ENCODE results near the gene ZSWIM4. TPM values are rescaled to one million over a fixed set of nuclear protein-coding genes. Genes with fewer than 3 reads are reported as not detected.

The ZSWIM4 gene
- polyA plus RNA-seq, 1 of the 3 experiments (the other 2 are of a cell fraction): 4.7 TPM

- 0 out of 2 replicates have a peak, but pooled peaks have one; percentile 29 for TF ChIP-seq ZBTB33 (IDR thresholded peaks at IDR 0.05; ENCODE audit: borderline replicate concordance, low read depth)
- TF ChIP-seq NFIC (IDR thresholded peaks at IDR 0.05; ENCODE audit: borderline replicate concordance): peak; percentile 88
- peak; percentile 98 for TF ChIP-seq TCF12 (IDR thresholded peaks at IDR 0.05)
- TF ChIP-seq RAD21 (IDR thresholded peaks at IDR 0.05; ENCODE audit: low read length): no peak; the same call in 1 of the 2 replicates
- peak; percentile 80 for TF ChIP-seq YY1 (IDR thresholded peaks at IDR 0.05; ENCODE audit: low read depth)
- peak; percentile 72 for TF ChIP-seq GABPA (IDR thresholded peaks at IDR 0.05; ENCODE audit: low read depth)
- peak; percentile 57 for TF ChIP-seq POLR2AphosphoS5 (IDR thresholded peaks at IDR 0.05; ENCODE audit: low read depth, low read length)
- peak; percentile 80 to 86 for TF ChIP-seq EP300 (IDR thresholded peaks at IDR 0.05; ENCODE audit: borderline replicate concordance in 1 of 2, low read depth in 1 of 2, low read length in 1 of 2)
- TF ChIP-seq FOXM1 (IDR thresholded peaks at IDR 0.05; ENCODE audit: low read depth): 0 out of 2 replicates have a peak, but pooled peaks have one; percentile 47
- TF ChIP-seq FOXJ3 (CRISPR knock-in tag; IDR thresholded peaks at IDR 0.05): peak; percentile 68; the same call in 1 of the 2 replicates
- peak; percentile 18; the same call in 1 of the 2 replicates for TF ChIP-seq ELF1 (IDR thresholded peaks at IDR 0.05)
- TF ChIP-seq TAF1 (IDR thresholded peaks at IDR 0.05; ENCODE audit: borderline replicate concordance, low read depth, low read length): peak; percentile 83; the same call in 1 of the 2 replicates
- no peak for TF ChIP-seq EZH2phosphoT487 (IDR thresholded peaks at IDR 0.05; ENCODE audit: borderline replicate concordance, low read depth)
- TF ChIP-seq GATA2 (CRISPR knock-in tag; IDR thresholded peaks at IDR 0.05): no peak
- no peak for TF ChIP-seq CTCF (IDR thresholded peaks at IDR 0.05)
- TF ChIP-seq MXI1 (IDR thresholded peaks at IDR 0.05; ENCODE audit: low read depth, low read length): peak; percentile 56
- TF ChIP-seq USF2 (IDR thresholded peaks at IDR 0.05; ENCODE audit: borderline replicate concordance, low read depth, low read length): no peak
- TF ChIP-seq RCOR1 (IDR thresholded peaks at IDR 0.05; ENCODE audit: low read length): peak; percentile 49
- no peak for TF ChIP-seq IRF3 (IDR thresholded peaks at IDR 0.05; ENCODE audit: low read depth, low read length)
- peak; percentile 62 for TF ChIP-seq TEAD4 (IDR thresholded peaks at IDR 0.05; ENCODE audit: borderline replicate concordance, insufficient read depth)
- TF ChIP-seq RXRA (IDR thresholded peaks at IDR 0.05; ENCODE audit: borderline replicate concordance, low read depth): peak; percentile 46; the same call in 1 of the 2 replicates
Observed at GRCh38 chr19:13839130-13839937, 44.1 kb downstream of the ZSWIM4 start (continued).

Measured in SK-N-SH (cell line).